T-helper 1 cell treated with Interleukin-12 subunit alpha and Interleukin-12 subunit beta and Interleukin-4 antibody, amounts not matched to agents 30 ng/mL and 1 ng/mL, for 36 hours (primary cell): ENCODE data around the gene CHSY1. TPM values are rescaled to one million over a fixed set of nuclear protein-coding genes. Genes with fewer than 3 reads are reported as not detected.

Source experiments
- intact Hi-C: fragments of 100-400 bp; cut with micrococcal nuclease; formaldehyde crosslinking; loops from one replicate; pipeline ENCODE4 v1.15.1; 2024
- total RNA-seq: library from RNA; stranded (reverse); gene quantifications from 2 replicates; pipeline ENCODE4 v1.2.3, GENCODE V29; 2022

CHSY1 gene
- total RNA-seq, 1 donor from 2014 or later: 53.5 TPM

DNA sequence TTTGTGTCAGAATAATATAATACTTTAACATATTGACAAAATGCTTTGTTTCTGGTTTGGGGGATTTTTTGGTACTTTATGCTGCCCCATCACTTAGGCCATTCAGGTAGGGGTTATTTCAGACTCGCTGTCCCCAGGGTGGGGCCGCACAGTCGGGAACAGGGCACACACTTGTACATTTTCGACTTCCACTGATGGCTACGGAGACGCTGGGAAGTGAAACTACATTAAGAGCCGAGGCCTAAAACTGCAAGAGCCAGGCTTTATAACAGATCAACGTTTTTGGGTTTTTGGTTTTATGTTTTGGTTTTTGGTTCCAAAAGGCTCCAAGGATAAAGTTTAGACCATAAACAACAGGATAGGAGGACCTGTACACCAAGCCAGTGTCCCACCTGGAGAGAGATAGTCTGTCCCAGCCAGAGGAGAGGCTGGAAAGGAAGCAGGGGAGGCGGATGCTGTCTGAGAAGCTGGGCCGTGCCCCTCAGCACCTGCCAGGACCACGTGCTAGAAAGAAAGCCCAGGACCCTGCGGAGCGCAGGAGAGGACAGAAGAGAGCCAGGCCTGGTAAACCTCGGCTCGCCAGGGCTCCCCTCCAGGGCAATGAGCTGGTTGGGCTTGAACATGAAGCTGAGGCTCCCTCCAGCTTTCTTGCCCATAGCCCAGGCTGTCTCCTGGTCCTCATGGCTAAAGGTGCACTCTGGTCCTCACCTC, 111.7 kb downstream of the CHSY1 start:
- intact Hi-C loops: no loop called here

DNA sequence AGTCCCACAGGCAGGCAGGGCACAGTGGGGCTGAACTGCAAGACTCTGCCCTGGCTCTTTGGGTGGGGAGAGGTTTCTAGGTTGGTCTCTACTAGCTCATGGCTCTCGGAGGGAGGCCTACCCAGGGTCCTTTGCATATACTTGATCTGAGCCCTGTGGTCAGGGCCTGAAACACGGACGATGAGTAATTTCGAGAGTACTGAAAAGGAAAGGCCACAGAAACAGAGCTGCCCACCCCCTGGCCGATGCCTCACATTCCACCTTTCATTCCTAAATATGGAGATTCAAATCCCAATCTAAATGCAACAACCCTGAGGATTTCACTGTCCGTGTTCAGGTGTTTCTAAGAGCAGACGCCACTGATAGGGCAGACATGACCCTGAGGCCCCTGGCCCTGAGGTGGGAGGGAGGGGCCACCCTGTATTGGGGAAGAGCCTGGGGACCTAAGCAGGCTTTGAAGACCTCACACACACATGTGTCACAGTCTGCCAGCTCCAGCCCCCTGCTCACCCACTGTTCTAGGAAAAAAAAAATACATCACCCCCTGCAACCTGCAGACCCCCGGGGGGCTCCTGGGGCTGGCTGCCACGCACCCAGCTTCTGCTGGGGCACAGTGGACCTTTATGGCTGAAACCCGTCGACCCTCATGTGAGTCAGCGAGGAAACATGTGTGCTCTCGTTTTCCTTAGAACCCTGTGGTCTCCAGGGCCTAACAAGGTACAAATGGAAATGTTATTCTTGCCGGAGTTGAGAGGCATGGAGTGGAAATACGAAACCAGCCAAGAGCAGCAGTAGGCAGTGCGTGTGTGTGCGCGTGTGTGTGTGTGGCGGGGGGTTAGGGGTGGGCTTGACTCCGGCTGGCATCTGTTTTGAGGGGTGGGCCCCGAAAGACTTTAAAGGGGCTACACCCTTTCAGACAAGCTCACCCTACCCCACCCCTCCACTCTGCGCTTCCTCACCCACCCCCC, 112.7 kb downstream of the CHSY1 start:
- intact Hi-C loops: no loop called here

DNA sequence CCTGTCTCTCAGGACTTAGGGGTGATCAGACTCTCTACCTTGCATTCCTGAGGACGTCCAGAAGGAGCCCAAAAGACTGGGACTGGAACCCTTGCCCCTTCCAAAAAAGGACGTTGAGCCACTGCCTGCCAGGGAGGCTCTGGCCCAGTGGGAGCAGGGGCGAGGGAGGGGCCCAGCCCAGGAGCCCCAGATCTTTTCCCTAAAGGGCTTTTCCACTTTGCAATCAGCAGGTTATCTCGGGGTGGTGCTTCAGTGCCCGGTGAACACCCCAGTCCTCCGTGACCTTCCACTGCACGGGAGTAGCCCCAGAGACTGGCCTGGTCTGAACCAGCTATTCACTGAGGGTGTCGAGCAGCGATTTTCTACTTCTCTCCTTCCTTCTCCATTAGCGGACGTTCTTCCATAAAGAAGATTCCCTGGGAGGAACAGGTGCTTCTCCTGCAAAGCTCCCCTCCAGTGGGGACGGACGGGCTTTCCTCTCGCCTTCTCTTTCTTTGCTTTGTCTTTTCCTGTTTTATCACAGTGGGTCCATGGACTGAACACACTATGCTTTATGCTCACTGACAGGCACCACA, 113.7 kb downstream of the CHSY1 start:
- intact Hi-C loops: no loop called here

DNA sequence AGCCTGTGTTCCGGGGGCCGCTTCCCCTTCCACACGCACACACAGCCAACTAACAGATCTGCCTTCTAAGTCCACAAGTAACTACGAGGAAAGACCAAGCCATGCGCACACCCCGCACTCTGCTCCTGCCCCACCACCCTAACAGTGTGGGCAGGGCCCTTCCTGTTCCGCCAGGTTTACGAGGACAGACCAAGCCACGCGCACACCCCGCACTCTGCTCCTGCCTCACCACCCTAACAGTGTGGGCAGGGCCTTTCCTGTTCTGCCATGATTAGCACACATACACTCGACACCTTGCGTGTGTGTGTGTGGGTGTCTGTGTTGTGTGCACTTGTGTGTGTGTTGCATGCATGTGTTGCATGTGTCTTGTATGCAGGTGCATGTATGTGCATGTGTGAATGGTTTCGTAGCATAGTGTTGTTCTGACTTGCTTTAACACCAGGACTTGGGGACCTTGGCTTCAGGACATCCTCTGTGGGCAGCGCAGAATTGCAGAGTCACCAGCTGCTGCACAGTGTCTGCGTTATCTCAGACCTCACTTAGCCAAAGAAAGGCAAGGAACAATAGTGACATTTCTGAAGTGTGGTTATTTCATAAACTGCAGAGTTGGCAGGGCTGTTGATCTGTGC, 114.4 kb downstream of the CHSY1 start:
- intact Hi-C loops: loop anchor here (1.0 kb wide), 3 partner anchors 10 to 48 kb away; no protein-coding TSS in a partner anchor

DNA sequence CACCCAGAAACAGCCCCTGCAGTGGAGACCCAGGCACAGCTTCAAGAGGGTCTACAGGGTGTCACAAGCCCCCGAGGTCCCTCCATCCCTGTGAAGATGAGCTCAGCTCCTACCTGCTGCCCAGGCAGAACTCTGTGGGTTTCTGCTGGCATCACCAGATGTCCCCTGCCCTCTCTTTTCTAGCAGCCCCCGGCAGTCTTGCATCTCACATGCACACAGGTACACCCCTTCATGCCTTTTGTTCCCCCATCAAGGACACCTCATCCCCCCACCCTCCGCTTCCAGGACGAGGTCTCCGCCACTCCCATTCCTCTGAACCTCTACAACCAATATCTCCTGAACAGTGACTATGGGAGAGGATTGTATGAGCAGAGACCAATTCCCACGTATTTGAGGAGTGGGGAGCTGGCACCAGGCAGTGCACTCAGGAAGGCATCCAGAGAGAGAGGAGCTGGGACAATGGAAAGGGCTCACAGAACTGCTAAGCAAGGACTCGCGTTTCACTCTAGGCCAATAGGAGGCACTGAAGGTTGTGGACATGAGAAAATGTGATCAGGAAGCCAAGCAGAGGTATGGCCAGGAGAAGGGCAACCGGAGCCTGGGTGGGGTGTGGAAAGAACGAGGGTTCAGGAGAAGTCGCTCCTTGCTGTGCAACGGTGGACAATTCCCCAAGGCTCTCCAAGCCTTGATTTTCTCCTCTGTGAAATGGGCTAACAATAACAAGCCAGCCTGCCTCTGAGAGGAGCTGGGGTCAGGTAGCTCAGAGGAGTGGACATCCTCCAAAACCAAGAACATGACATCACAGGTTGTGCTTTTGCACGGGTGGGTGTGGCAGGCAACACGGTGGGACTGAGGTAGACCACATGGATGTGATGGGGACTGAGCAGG, 115.2 kb downstream of the CHSY1 start:
- intact Hi-C loops: loop anchor here (1.0 kb wide), 3 partner anchors 9 to 47 kb away; no protein-coding TSS in a partner anchor

DNA sequence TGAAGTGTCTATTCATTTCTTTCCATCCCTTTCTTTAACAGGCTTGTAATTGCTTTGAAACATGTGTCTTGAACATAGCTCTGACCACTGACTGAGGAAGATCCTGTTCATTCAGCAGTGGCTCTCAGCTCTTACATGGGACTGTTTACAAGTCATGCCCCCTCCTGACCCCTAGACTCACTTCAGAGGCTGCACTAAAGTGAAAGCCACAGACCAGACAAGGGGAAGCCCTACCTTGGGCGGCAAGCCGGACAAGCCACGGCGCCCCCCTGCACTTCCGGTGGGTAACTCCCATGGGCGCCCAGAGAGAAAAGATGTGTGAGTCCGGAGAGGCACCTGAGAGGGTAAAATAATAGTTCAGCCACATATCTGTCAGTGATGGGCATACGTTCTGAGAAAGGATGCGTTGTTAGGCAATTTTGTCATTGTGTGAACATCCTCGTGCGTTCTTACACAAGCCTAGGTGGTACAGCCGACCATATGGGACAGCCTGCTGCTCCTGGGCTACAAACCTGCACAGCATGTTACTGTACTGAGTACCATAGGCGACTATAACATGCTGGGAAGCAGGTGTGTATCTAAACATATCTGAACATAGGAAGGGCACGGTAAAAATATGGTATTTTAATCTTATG, 116.2 kb downstream of the CHSY1 start:
- intact Hi-C loops: no loop called here

DNA sequence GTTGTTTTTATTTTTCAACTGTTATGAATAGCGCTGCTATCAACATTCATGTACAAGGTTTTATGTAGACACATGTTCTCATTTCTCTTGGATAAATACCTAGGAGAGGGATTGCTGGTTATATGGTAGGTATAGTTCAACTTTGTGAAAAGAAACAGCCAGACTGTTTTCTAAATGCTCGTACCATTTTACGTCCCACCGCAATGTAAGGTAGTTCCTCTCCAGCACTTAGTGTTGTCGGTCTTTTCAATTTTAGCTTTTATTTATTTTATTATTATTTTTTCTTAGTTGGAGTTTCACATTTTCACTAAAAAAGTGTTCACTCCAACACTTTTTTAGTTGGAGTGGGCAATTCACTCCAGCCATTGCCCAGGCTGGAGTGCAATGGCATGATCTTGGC, 117.1 kb downstream of the CHSY1 start:
- intact Hi-C loops: no loop called here

DNA sequence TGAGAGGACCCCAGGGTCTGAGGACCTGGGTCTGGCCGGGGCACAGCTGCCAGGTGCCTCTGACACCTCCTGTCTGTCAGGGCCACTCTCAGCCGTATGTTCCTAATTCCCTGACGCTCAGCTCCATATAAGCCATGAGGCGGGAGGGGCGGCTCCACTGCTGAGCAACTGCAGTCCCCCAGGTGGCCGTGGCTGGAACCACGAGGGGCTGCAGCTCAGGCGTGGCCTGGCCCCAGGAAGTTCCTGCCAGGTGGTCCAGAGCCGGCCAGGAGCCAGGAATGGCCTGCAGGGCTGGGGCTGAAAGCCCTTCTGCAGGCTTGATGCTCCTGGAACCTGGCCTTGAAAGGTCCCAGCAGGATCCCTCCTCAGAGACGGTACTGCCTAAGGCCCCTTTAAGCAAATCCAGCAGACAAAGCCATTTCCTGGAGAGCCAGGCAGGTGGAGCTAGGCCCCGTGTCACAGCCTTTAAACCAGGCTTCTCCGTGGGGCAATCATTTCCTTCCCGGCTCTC, 118.0 kb downstream of the CHSY1 start:
- intact Hi-C loops: no loop called here

DNA sequence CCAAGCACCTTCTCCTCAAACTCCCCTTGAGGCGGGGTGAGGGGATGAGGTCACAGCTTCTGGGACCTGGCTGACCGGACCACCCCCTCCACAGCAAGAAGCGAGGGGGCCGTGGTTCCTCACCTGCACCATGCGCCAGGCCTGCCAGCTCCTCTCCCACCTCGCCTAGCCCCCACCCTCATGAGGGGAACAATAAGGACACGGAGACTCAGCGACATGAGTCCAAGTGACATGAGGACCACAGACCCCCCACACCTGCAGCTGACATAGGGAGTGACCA, 118.7 kb downstream of the CHSY1 start:
- intact Hi-C loops: no loop called here

DNA sequence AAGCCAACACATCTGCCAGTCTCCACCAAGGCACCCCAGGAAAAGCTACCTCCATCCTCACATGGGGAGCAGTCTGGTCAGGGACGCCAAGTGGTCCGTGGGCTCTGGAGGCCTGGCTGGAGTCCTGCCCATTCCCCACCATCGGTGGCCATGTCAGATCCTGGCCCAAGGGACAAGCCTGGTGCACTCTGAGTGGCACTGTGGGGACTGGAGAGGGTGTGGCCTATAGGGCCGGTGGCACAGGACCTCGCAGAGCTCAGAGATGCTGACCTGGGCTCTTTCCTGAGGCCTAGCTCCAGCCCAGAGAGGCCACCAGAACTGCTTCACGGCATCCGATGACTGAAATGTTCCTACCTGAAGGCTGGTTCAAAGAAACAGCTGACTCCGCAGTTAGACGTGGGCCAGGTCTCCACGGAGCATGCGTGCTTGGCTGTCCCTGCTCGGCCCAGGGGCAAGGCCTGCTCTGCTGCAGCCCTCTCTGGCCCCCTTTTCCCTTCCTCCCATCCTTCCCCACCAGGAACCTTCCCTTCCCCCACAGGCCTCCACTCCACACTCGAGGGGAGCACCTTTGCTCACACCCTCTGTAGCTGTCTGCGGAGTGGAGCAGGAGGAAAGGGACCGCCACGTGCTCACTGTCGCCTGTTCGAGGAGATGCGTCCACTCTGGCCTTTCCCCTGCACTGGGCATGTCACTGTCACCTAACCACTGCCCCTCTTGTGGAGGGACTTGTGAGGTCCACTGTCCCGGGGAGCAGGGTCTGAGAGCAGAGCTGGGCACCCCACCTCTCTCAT, 119.3 kb downstream of the CHSY1 start:
- intact Hi-C loops: no loop called here

DNA sequence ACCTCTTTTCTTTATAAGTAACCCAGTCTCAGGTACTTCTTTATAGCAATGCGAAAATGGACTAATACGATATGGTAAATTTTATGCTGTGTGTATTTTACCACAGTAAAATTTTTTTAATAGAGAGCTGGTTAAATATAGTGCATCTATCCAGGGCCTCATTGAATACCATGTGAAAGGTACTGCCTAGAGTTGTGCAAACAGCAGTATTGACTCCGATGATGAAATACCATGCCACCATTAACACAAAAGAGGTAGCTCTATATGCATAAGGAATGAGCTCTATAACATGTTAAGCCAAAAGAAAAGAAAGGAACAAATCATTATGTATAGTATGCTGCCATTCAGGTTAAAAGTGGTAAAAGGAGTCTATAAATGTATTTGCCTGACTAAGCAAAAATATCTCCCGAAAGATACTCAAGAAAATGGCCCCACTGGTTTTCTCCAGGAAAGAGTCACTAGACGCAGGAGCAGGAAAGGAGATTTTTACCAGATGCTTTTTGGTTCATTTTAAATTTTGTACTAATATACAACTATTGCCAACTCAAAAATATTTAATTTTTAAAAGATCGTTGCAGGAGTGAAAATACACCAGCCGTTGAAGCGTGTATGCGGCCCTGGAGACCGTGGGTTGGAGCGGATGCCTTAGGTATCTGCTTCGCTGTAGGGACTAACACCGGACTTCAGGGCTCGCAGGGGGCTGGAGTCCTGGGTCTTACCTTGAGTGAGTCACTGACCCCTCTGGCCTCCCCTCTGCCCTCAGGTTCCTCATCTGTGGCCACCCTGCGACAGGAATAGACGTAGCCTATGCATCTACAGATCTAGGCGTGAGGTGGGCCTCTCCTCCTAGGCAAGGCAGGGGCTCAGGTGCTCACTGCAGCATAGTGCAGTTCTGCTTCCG, 120.1 kb downstream of the CHSY1 start:
- intact Hi-C loops: no loop called here

DNA sequence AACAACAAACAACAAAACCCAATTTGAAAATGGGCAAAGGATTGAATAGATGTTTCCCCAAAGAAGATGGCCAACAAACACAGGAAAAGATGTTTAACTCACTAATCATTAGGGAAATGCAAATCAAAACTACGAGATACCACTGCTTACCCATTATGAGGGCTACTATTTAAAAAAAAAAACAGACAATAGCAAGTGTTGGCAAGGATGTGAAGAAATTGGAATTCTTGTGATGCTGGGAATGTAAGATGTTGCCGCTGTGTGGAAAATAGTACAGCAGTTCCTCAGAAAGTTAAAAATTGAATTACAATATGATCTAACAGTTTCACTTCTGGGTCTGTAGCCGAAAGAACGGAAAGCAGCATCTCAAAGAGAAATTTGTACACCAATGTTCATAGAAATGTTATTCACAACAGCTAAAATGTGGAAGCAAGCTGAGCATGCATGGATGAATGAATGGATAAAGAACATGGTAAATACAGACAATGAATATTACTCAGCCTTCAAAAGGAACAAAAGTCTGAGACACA, 121.9 kb downstream of the CHSY1 start:
- intact Hi-C loops: loop anchor here (5.0 kb wide), 1 partner anchor 528 kb away; the partner anchor contains the start of genes ASB7 and LINS1

DNA sequence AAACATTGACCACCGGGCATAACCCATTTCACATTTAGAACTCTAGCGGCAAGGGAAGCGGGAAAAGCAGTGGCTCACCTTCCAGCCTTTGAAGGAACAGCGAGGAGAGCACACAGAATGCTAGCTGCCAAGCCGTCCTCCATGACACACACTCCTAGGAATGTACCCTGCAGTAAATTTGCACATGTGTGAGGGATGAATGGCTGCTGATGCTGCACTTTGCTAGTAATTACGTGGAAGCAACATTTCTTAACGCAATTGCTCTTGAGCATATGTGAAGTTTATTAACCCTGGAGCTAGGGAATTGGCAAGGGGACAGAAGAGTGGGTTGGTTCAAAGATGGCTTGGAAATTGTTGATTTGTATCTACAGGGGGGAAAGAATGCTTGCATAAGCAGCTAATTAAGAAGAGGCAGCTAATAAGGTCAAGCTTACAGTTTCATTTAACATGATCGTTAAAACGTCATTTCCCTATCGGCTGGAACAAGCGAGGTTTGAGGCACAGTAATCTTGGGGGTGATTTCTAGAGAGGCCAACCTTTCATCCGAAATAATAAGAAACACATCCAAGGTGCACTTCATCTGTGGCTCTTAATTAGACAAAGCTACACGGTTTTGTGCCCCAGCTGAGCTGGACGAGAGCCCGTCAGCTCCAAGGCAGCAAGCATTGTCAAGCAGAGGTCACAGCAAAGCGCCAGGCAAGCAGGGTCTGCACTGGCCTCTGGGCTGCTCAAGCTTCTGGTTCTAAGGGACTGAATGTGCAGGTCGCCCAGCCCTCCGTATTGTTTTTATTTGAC, 123.4 kb downstream of the CHSY1 start:
- intact Hi-C loops: loop anchor here (5.0 kb wide), 1 partner anchor 526 kb away; the partner anchor contains the start of genes ASB7 and LINS1

DNA sequence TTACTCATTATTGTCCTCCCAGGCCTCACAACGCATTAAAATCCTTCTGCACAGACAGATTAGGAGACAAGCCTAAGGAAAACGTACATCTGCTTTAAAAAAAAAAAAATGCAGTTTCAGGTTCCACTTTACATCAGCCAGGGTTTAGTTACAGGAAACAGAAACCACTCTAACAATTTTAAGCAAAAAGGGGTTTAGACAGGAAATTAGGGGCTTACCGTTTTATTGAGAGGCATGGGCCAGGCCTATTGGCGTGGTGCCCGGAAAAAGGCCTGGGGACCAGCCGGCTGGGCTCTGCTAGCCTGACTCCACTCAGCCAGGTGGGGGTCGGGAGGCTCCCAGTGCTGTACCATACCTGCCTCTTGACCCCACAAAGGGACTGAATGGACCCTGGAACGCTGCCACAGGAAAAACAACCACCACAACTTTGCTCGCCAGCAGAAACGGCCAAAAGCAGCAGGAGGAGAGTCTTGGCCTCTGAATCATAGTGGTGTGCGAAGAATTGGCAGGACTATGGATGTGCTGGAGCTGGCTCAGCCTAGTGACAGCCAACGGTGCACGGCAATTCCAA, 124.3 kb downstream of the CHSY1 start:
- intact Hi-C loops: loop anchor here (1.0 to 5.0 kb wide), 7 partner anchors 10 to 525 kb away; partner anchors contain the start of genes ASB7, CHSY1 and LINS1

DNA sequence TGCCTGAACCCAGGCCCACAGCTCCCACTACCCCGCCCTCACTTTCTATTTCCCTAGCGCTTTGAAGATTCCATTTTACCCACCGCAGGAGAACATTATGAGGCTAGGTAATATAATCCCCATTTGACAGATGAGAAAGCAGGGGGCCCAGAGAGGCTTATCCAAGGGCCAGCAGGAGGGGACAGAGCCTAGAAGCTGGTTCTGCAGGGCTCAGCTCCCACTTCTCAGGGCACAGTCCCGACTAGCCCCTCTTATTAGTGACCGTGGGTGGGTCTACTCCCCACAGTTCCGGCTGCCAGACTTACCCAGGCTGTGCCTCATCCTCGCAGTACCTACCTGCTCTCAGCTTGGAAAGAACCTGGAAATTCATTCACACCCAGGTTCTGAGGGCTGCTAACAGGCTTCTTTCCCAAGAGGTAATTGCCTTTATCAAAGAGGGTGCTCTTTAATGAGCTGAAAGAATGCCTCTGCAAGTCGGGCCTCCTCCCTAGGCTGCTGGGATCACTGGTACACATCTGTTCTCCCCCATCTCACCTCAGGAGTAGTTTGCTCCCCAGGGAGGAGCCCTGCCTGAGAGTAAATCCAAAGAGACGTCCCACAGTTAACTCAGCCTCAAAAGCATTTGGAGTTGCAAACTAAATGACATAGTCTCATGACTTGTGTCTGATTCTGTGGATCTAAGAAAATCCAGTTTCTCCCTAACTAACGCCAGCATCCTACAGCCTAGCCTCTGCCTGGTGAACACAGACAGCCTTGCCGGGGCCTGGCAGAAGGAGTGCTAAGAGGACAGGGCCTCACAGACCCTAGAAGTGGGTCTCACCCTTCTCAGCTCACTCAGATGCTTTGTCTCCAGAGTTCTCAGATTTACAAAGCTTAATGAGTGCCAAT, 125.0 kb downstream of the CHSY1 start:
- intact Hi-C loops: loop anchor here (1.0 to 5.0 kb wide), 7 partner anchors 10 to 525 kb away; partner anchors contain the start of genes ASB7, CHSY1 and LINS1
